ENCODE results near the gene PMFBP1.

- TF ChIP-seq CTCF (IDR thresholded peaks at IDR 0.05; ENCODE audit: insufficient read depth, low read depth, low read length) (no peak), EZH2 (IDR thresholded peaks at IDR 0.05; ENCODE audit: insufficient read depth, low read length) (no peak)
These were observed 64.6 kb downstream of the PMFBP1 start for GRCh38 chr16:72107371-72107770.
